HepG2 (cell line): ENCODE results near the gene SAMD14. TPM values are rescaled to one million over a fixed set of nuclear protein-coding genes. Genes with fewer than 3 reads are reported as not detected.

Experiments
- ATF7 ChIP-seq, 2 experiments: fragments of 450-650 bp in 1 of 2; sonication (generic) in 1 of 2; formaldehyde crosslinking in 1 of 2; IDR thresholded peaks; 2 replicates each; pipeline versions ENCODE4 v1.4.0 to v1.6.1; 2016 to 2020; ENCODE audit warnings: antibody characterized with exemption in 1 of 2, mild to moderate bottlenecking in 1 of 2, missing genetic modification reagents in 1 of 2
- LBX2 ChIP-seq: sonication (generic); formaldehyde crosslinking; IDR thresholded peaks from 2 replicates; pipeline ENCODE4 v1.5.0; 2020; ENCODE audit warnings: missing genetic modification reagents, mild to moderate bottlenecking, borderline replicate concordance
- REST ChIP-seq, 2 experiments: IDR thresholded peaks; 2 replicates each; pipeline ENCODE4 v1.6.1; 2011 to 2012; ENCODE audit warnings: low read length in 2 of 2, borderline replicate concordance in 1 of 2, low read depth in 1 of 2, mild to moderate bottlenecking in 1 of 2, moderate library complexity in 1 of 2
- SAFB2 ChIP-seq: sonication (generic); formaldehyde crosslinking; IDR thresholded peaks from 2 replicates; pipeline ENCODE4 v1.5.1; 2020; ENCODE audit warnings: missing genetic modification reagents, low read depth, mild to moderate bottlenecking, borderline replicate concordance
- ZKSCAN5 ChIP-seq: sonication (generic); formaldehyde crosslinking; IDR thresholded peaks from 2 replicates; pipeline ENCODE4 v1.5.1; 2020; ENCODE audit warnings: mild to moderate bottlenecking, missing genetic modification reagents
- ZKSCAN8 ChIP-seq: IDR thresholded peaks from 2 replicates; pipeline ENCODE4 v1.6.1; 2016; ENCODE audit warnings: borderline replicate concordance, missing genetic modification reagents, missing compliant biosample characterization
- ZNF343 ChIP-seq: sonication (generic); formaldehyde crosslinking; IDR thresholded peaks from 2 replicates; pipeline ENCODE4 v1.4.0; 2020; ENCODE audit warnings: mild to moderate bottlenecking, missing genetic modification reagents
- ZNF407 ChIP-seq: sonication (generic); formaldehyde crosslinking; IDR thresholded peaks from one replicate; pipeline ENCODE4 v1.5.1; 2020; ENCODE audit warnings: mild to moderate bottlenecking, missing genetic modification reagents; ENCODE audit errors: not compliant biosample characterization
- ZNF839 ChIP-seq: sonication (generic); formaldehyde crosslinking; IDR thresholded peaks from 2 replicates; pipeline ENCODE4 v1.4.0; 2020; ENCODE audit warnings: missing genetic modification reagents, mild to moderate bottlenecking, borderline replicate concordance
- ZNF883 ChIP-seq: sonication (generic); formaldehyde crosslinking; IDR thresholded peaks from 2 replicates; pipeline ENCODE4 v1.5.1; 2020; ENCODE audit warnings: mild to moderate bottlenecking, missing genetic modification reagents; ENCODE audit errors: not compliant biosample characterization
- ZSCAN31 ChIP-seq: sonication (generic); formaldehyde crosslinking; IDR thresholded peaks from 2 replicates; pipeline ENCODE4 v1.5.0; 2020; ENCODE audit warnings: low read depth, mild to moderate bottlenecking, missing genetic modification reagents
- polyA plus RNA-seq, 8 experiments: library from polyadenylated mRNA; depleted of rRNA in 3 of 8; stranded (reverse) in 7 of 8; unstranded in 1 of 8; fragments of >200 nt; fragmentation: Illumina TruSeq in 4 of 8; extraction: Trizol in 4 of 8; gene quantifications; 2 replicates each; pipeline versions ENCODE4 v1.2.1 to v1.2.3, GENCODE V29; 2011 to 2016; ENCODE audit warnings: low read depth in 4 of 8, missing spikeins in 1 of 8, mixed read lengths in 1 of 8; ENCODE audit not compliant: insufficient read depth in 1 of 8
- total RNA-seq, 5 experiments: library from RNA; depleted of rRNA; stranded (reverse); fragments of >200 nt; fragmentation: Illumina TruSeq; extraction: Trizol; gene quantifications; 2 replicates each; pipeline ENCODE4 v1.2.3, GENCODE V29; 2016; ENCODE audit warnings: low read depth in 1 of 5
- TF ChIP-seq, protein P1 (sequence below): sonication (generic); formaldehyde crosslinking; IDR thresholded peaks from 2 replicates; pipeline ENCODE4 v1.4.0; 2020; ENCODE audit warnings: missing genetic modification reagents

SAMD14 gene
- total and polyA plus RNA-seq, 2 of the 13 experiments (the other 11 are each of a cell fraction or from before 2014, with no cell fraction given): 0.07 to 0.22 TPM

DNA sequence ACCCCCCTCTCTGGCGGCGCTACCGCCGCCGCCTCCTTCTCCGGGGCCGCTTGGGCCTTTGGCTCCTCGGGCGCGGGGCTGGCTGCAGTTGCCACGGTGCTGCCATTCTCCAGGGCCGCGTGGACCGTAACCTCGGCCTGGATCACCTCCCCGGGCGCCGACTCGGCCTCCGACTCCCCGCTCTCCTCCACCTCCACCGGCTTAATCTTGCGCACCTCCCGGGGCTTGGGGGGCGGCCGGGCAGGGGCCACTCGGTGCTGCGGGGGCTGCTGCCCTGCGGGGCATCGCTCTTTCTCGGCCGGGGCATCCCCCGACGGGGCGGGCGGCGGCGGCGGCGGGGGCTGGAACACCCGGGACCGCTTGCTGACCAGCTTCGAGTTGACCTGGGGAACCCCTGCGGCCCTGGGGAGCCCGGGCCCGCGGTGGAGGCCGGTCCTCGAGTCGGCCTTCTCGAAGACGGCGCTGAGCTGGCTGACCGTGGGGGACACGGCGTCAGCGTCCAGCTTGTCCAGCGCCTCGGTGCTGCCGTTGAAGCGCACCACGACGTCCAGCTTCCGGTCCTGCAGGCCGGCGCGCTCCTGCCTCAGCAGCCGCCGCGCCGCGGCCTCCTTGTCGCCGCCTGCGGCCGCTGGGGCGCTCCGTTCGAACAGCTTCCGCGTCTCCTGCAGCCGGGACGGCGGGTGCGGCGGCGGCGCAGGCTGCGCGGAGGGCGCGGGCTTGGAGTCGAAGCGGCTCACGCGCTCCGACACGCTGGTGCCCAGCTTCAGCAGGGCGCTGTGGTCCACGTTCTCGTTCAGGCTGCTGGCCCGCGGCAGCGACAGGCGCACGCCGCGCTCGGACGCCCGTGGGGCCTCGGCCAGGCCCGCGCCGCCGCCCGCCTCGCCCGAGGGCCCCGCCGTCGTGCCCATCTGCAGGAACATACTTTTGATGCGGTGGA lies 19.7 kb upstream of the SAMD14 start (continued):
- peak; percentile 53; the same call in 1 of the 2 replicates for TF ChIP-seq LBX2 (CRISPR knock-in tag)
- TF ChIP-seq ZNF407 (CRISPR knock-in tag): peak; percentile 21
- 0 out of 2 replicates have a peak, but pooled peaks have one; percentile 42 for TF ChIP-seq ZKSCAN8 (CRISPR knock-in tag)
- TF ChIP-seq ZNF343 (CRISPR knock-in tag): peak; percentile 84
- TF ChIP-seq ZKSCAN5 (CRISPR knock-in tag): no peak
- no peak for TF ChIP-seq REST (IDR thresholded peaks at IDR 0.05; ENCODE audit: borderline replicate concordance in 1 of 2, low read depth in 1 of 2, low read length in 2 of 2)
- TF ChIP-seq, protein P1, sequence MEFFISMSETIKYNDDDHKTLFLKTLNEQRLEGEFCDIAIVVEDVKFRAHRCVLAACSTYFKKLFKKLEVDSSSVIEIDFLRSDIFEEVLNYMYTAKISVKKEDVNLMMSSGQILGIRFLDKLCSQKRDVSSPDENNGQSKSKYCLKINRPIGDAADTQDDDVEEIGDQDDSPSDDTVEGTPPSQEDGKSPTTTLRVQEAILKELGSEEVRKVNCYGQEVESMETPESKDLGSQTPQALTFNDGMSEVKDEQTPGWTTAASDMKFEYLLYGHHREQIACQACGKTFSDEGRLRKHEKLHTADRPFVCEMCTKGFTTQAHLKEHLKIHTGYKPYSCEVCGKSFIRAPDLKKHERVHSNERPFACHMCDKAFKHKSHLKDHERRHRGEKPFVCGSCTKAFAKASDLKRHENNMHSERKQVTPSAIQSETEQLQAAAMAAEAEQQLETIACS (CRISPR knock-in tag): peak; percentile 54; the same call in 1 of the 2 replicates
- TF ChIP-seq ZNF883 (CRISPR knock-in tag): no peak
- no peak for TF ChIP-seq ATF7 (IDR thresholded peaks at IDR 0.05)
- TF ChIP-seq ATF7 (CRISPR knock-in tag; IDR thresholded peaks at IDR 0.05): no peak
- TF ChIP-seq ZNF839 (CRISPR knock-in tag): no peak
- TF ChIP-seq ZSCAN31 (CRISPR knock-in tag): peak; percentile 77; the same call in 1 of the 2 replicates
- TF ChIP-seq SAFB2: peak; percentile 67; the same call in 1 of the 2 replicates
